Prostate gland (tissue), 2 donors: Measurements from ENCODE around the gene NCK1.

ENCODE experiments used
- CTCF ChIP-seq, 4 experiments: fragments of 200-600 bp in 2 of 4; fragments of 450-650 bp in 2 of 4; sonication (generic) in 2 of 4; IDR thresholded peaks; 1 replicate in 3 of 4; 2 replicates in 1 of 4; pipeline ENCODE4 v1.5.1; 2016 to 2019; ENCODE audit warnings: antibody characterized with exemption in 4 of 4, mild to moderate bottlenecking in 2 of 4, moderate library complexity in 2 of 4
- POLR2A ChIP-seq: fragments of 450-650 bp; IDR thresholded peaks from one replicate; pipeline ENCODE4 v1.6.1; 2016; ENCODE audit warnings: antibody characterized with exemption, mild to moderate bottlenecking
- POLR2AphosphoS5 ChIP-seq: sonication (generic); formaldehyde crosslinking; IDR thresholded peaks from one replicate; pipeline ENCODE4 v1.6.1; 2017; ENCODE audit warnings: antibody characterized with exemption

- TF ChIP-seq CTCF (IDR thresholded peaks at IDR 0.05) (no peak), POLR2A (no peak), POLR2AphosphoS5 (no peak)
These were observed 59.0 kb downstream of the NCK1 start for GRCh38 chr3:136920904-136921611.
